LNCaP clone FGC (cell line): Measurements from ENCODE around the gene ECI2.
"Not testable (repeated sequence)": the region's sequence is repeated elsewhere in the genome, so short reads cannot be mapped to it uniquely, and the experiment has no call there.

ENCODE experiments used
- DNase-seq: peaks from one replicate; pipeline ENCODE4 v3.0.0-alpha.2; 2011; ENCODE audit warnings: low read depth
- H3K4me3 ChIP-seq: 2 replicates; pipeline ENCODE4 v1.5.1; 2011; ENCODE audit warnings: mild to moderate bottlenecking, low read depth, low read length, control low read depth
- TF ChIP-seq, protein P1 (sequence below): IDR thresholded peaks from 2 replicates; pipeline ENCODE4 v1.5.1; 2012; ENCODE audit warnings: mild to moderate bottlenecking; ENCODE audit not compliant: control insufficient read depth, insufficient read depth; ENCODE audit errors: extremely low read depth

The ECI2 gene

DNA sequence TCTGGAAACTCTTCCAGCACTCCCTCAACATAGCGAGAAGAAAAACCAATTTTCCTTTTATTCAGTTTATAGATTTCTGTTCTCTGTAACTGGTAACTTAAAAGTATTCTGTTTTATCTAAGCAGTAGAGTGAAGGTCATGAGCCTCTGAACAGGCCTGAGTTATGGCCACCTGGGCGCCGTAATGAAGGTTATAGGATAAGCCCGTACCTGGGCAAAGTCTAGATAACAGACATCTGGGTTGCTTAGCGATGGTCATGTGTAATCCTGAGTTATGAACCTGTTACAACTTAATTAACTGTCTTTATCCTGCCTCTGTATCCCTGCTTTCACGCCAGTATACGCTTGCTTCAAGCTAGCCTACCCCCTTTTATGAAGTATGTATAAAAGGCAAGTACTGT lies 43.4 kb downstream of the ECI2 start:
- DNase-seq = no peak
- no peak overlapping the region for H3K4me3 ChIP-seq
- TF ChIP-seq, protein P1, sequence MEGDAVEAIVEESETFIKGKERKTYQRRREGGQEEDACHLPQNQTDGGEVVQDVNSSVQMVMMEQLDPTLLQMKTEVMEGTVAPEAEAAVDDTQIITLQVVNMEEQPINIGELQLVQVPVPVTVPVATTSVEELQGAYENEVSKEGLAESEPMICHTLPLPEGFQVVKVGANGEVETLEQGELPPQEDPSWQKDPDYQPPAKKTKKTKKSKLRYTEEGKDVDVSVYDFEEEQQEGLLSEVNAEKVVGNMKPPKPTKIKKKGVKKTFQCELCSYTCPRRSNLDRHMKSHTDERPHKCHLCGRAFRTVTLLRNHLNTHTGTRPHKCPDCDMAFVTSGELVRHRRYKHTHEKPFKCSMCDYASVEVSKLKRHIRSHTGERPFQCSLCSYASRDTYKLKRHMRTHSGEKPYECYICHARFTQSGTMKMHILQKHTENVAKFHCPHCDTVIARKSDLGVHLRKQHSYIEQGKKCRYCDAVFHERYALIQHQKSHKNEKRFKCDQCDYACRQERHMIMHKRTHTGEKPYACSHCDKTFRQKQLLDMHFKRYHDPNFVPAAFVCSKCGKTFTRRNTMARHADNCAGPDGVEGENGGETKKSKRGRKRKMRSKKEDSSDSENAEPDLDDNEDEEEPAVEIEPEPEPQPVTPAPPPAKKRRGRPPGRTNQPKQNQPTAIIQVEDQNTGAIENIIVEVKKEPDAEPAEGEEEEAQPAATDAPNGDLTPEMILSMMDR = no peak

DNA sequence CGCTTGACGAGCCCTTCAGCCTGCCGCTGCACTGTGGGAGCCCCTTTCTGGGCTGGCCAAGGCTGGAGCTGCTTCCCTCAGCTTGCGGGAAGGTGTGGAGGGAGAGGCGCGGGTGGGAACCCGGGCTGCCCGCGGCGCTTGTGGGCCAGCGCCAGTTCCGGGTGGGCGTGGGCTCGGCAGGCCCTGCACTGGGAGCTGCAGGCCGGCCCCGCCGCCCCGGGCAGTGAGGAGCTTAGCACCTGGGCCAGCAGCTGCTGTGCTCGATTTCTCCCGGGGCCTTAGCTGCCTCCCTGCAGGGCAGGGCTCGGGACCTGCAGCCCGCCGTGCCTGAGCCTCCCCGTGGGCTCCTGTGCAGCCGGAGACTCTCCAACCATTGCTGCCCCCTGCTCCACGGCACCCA lies 45.3 kb downstream of the ECI2 start:
- not testable (repeated sequence) for DNase-seq, H3K4me3 ChIP-seq

DNA sequence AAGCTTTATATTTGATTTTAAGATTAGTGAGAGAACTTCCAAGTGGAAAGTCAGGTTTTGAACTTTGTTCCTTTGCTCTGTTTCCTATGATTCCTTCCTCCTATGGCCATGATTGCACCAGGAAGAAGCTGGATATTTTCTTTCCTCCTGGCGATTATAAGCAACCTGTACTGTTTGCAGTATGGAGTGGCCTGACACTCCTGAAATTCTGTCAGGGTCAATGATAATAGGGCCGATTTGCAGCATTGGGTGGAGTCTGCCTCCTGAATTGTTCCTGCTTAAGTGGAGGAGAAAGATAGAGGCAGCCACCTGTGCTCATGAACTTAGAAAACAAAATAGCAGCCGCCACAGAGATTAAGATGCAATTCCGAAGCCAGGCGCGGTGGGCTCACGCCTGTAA lies 46.7 kb downstream of the ECI2 start:
- TF ChIP-seq, protein P1 = no peak
- H3K4me3 ChIP-seq = no peak overlapping the region
- no peak for DNase-seq

DNA sequence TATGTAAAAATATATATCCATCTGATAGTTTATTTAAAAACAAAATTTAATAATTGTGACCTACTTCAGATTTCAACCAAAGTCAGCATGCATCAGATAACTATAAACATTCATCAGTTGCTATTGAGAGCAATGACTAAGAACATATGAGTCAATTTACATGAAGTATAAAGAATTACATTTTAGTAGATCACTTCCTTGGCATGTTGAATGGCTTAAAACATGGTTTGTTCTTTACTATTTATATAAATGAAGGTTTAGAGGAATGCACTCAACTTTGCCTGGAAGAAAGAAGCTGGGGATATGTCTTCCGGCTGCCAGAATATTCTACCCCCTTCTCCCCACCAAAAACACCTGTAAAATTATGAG lies 50.1 kb downstream of the ECI2 start:
- DNase-seq = no peak
- TF ChIP-seq, protein P1 = no peak
- no peak overlapping the region for H3K4me3 ChIP-seq

DNA sequence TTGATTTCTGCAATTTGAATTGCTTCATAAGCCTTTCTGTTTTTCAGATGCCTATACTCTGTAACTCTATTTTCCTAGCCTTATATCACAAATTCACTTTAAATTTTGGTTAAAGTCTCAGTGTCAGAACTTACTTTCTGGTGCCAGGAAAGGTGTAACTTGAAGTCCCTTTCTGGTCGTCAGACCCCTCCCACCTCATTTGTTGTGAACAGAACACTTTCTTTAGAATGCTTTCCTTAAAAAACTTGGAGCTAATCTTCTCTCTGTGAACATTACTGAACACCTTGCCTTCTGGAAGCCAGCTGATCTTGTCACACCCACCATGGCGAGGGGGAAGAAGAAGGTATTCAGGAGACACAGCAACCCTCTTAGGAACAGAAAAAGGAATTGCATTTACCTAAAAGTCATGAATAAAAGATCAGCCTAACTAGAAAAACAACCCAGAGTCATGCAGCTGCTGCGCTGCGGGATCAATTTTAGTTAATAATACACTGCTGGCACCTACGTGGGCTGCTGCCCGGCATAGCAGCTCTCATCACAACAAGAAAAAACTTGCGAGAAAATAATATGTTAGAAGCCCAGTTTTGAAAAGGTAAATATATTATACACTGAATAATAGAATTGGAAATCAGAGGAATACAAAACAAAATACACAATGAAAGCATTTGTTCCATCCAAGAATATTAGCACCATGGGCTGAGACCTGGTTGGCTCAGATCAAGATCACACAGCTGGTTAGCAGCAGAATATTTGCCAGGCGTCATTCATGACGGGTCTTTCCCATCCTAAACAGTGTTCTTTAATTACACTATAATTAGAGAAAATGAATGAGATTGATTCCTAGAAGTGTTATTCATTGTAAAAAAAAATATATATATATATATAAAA lies 50.7 kb downstream of the ECI2 start:
- H3K4me3 ChIP-seq = no peak overlapping the region
- TF ChIP-seq, protein P1 = no peak
- DNase-seq = no peak

DNA sequence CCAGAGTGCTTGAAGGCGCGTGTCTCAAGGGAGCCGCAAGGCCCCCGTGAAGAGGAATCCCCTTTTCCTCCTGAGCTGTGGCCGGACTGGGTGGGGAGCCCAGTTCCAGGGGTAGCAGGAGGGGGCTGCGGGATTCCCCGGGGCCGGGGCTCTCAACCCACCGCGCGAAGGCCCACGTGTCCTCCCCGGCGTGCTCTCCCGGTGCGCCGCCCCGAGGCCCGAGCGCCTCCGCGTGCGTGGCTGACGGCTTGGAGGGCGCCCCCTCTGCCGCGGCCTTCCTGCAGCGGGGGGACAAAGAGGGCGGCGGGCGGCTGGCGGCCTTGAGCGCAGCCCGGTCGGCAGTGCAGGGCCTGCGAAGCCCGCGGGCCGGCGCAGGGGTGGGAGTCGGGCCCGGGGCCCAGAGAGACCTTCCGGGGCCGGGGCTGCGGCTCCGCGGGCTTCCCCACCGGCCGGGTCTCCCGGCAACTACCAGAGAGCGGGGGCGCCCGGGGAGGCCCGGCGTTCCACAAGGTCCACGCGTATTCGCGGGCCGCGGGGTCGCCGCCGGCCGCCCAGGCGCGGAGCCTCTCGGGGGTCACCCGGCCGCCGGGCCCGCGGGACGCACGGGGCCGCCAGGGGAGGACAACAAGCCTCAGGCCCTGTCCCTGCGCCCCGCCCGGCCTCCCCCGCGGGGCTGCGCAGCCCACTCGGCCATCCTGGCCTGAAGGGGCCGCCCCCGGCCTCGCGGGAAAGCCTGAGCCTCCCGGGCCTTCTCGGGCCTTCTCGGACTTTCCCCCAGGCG lies 56.5 kb downstream of the ECI2 start, which contains the start of gene FAM217A:
Gene FAM217A, minus strand, starts transcription at position 447 of the 781 bp plus-strand sequence. CDS start 1,723 bp downstream, outside the sequence.
- DNase-seq = no peak
- no peak within 1 kb of the TSS for H3K4me3 ChIP-seq
- TF ChIP-seq, protein P1 = no peak

DNA sequence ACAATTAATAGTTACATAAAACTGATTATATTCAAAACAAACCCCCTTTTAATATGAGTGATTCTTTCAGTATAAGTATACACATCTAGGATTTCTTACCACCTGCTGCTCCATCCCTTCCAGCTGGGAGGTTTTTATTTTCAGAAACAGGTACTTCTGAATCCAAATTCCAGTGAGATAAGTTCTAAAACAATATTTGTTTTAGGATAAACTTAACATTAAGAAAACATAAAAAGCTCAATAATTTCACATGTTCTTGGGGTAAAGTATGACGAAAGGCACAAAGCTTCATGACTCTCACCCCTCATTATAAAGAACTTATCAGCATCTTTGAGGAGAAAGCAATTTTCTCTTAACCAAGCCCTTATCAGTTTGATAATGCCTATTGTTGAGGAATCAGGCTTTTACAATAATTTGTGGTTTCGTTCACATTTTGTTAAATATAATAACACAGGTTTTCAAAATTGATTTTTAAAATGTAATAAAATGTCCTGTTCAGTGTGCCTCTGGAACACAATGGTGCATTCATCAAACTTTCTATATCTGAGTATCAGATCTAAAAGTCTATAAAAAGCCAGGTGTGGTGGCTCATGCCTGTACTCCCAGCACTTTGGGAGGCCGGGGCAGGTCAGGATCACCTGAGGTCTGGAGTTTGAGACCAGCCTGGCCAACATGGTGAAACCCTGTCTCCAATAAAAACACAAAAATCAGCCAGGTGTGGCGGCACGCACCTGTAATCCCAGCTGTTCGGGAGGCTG lies 60.7 kb downstream of the ECI2 start:
- no peak overlapping the region for H3K4me3 ChIP-seq
- TF ChIP-seq, protein P1 = no peak
- no peak for DNase-seq
